Motor neuron (in vitro differentiated cells): ENCODE data around the gene G2E3. TPM values are rescaled to one million over a fixed set of nuclear protein-coding genes. Genes with fewer than 3 reads are reported as not detected.

Source experiments
- ATAC-seq, 8 experiments: fragments of 200-7000 bp; cut with Tn5 transposase; replicated peaks in 6 of 8; 2 replicates each; pipeline ENCODE4 v1.8.0; 2021; ENCODE audit warnings: mild to moderate bottlenecking in 8 of 8, moderate library complexity in 8 of 8
- H3K27ac ChIP-seq, 2 donors: fragments of 250-450 bp; sonication (Bioruptor Pico); 2 replicates each; pipeline ENCODE4 v1.9.0; 2021; ENCODE audit warnings: antibody characterized with exemption in 2 of 2, mild to moderate bottlenecking in 2 of 2, moderate library complexity in 1 of 2
- H3K4me1 ChIP-seq, 2 donors: fragments of 250-450 bp; sonication (Bioruptor Pico); replicated peaks in 1 of 2; 2 replicates each; pipeline ENCODE4 v1.6.1; 2021; ENCODE audit warnings: antibody characterized with exemption in 2 of 2, mild to moderate bottlenecking in 2 of 2, moderate library complexity in 1 of 2
- H3K4me3 ChIP-seq, 5 donors: fragments of 250-450 bp; sonication (Bioruptor Pico); 2 replicates each; pipeline ENCODE4 v1.9.0; 2021; ENCODE audit warnings: antibody characterized with exemption in 5 of 5, mild to moderate bottlenecking in 5 of 5, moderate library complexity in 4 of 5
- WGBS, 10 experiments: fragments of 450-650 bp; shearing (Covaris generic); methylation state at CpG; one replicate each; pipeline ENCODE4 v1.0.0; 2022; 5-methylcytosine and 5-hydroxymethylcytosine counted together
- in situ Hi-C, 9 experiments: fragments of 400-800 bp; cut with MboI; loops; one replicate each; pipeline ENCODE4 v1.15.0; 2021; ENCODE audit warnings: low sequenced_read_pairs in 9 of 9, low pct_unique_long_range_greater_than_20kb in 2 of 9; ENCODE audit not compliant: unreplicated experiment in 9 of 9
- total RNA-seq, 8 experiments: library from RNA; unstranded; fragments of 300-600 nt; gene quantifications; 2 replicates each; pipeline versions ENCODE4 v1.2.3 to v1.2.4, GENCODE V29; 2022

The G2E3 gene
- total RNA-seq, 8 experiments from 2014 or later, result 6.8 to 25.9 (median 20.7) TPM

GRCh38 chr14:30656190-30656632 lies 97.3 kb downstream of the G2E3 start:
- in situ Hi-C loops, result no loop called here

DNA sequence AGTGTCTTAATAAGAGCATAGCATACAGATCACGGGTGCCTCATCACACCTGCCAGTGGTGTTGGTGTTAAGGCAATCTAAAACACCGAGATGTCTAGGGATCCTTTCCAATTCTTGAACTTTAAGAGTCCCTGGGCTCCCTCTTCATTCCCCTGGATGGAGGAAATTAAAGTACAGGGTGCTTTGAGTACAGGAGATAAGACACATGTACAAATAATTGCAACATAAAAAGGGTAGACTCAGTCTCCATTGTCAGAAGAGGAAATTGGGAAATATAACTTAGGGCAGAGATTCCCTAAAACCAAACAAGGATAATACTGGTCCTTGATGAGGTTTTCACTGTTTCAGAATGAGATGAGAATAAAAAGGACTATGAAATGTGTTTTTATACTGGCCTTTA lies 98.1 kb downstream of the G2E3 start:
- H3K4me3 ChIP-seq, result no peak overlapping the region
- in situ Hi-C loops, result no loop called here
- no peak overlapping the region for H3K27ac ChIP-seq
- no peak for ATAC-seq
- WGBS, 10 experiments, result 53 to 100% (median 79%) methylated on average over 1 to 2 of the region's 2 CpGs; no CpG with 5 or more reads in 2 of the 10 experiments
- H3K4me1 ChIP-seq, result no peaks in the 10 kb centered on the region

More at GRCh38 chr14:30656190-30656632, 97.3 kb downstream of the G2E3 start:
- Histone ChIP-seq H3K27ac (no peak overlapping the region), H3K4me3 (no peak overlapping the region), H3K4me1 (no peaks in the 10 kb centered on the region)
- 13 to 70% (median 63%) methylated on average over 2 to 7 of the region's 8 CpGs; no CpG with 5 or more reads in 3 of the 10 experiments for WGBS, 10 experiments
- ATAC-seq, result peak in 4 of 8 experiments; percentile 31 to 73 (median 60)

- no peak for ATAC-seq
- Histone ChIP-seq H3K4me1 (no peaks in the 10 kb centered on the region), H3K4me3 (no peak overlapping the region), H3K27ac (no peak overlapping the region)
- 15 to 94% (median 73%) methylated on average over 1 to 2 of the region's 2 CpGs for WGBS, 10 experiments
- in situ Hi-C loops, result no loop called here
Observed at GRCh38 chr14:30657606-30658163, 98.7 kb downstream of the G2E3 start.

- ATAC-seq, result no peak
- WGBS, 10 experiments, result 81 to 100% (median 90%) methylated on average over 1 to 3 of the region's 3 CpGs; no CpG with 5 or more reads in 5 of the 10 experiments
- in situ Hi-C loops, result no loop called here
Observed at GRCh38 chr14:30658645-30659044, 99.7 kb downstream of the G2E3 start.

GRCh38 chr14:30669594-30669993 lies 110.6 kb downstream of the G2E3 start:
- in situ Hi-C loops, result no loop called here
- no peak for ATAC-seq
- H3K4me1 ChIP-seq, result no peaks in the 10 kb centered on the region

More at GRCh38 chr14:30658645-30659044, 99.7 kb downstream of the G2E3 start:
- H3K4me3 ChIP-seq, result no peak overlapping the region
- no peak overlapping the region for H3K27ac ChIP-seq
- H3K4me1 ChIP-seq, result no peaks in the 10 kb centered on the region

More at GRCh38 chr14:30669594-30669993, 110.6 kb downstream of the G2E3 start:
- H3K27ac ChIP-seq, result no peak overlapping the region
- H3K4me3 ChIP-seq, result no peak overlapping the region

Other genes with a start within 250 kb of the G2E3 start
- gene SCFD1, start 63.2 kb downstream of the G2E3 start, total RNA-seq, result 100 to 1,000 TPM in 1 of 8 experiments, 10 to 100 TPM in 7; 45.4 to 103 (median 76.1) TPM